G401 (cell line): ENCODE measurements around the gene SH3TC1. TPM values are rescaled to one million over a fixed set of nuclear protein-coding genes. Genes with fewer than 3 reads are reported as not detected.

ENCODE experiments used
- DNase-seq: peaks from one replicate; pipeline ENCODE4 v3.0.0-alpha.2; 2015; ENCODE audit warnings: low spot score
- in situ Hi-C: cut with HindIII; loops from 2 replicates; pipeline ENCODE4 v1.10.0; 2016; ENCODE audit warnings: low sequenced_read_pairs, mixed read lengths
- total RNA-seq: library from RNA; depleted of rRNA; stranded (reverse); fragments of >200 nt; shearing (Covaris generic); gene quantifications from 2 replicates; pipeline ENCODE4 v1.2.3, GENCODE V29; 2014; rRNA removed

Gene SH3TC1
- total RNA-seq, 1 experiment from 2014 or later, result not detected

DNA sequence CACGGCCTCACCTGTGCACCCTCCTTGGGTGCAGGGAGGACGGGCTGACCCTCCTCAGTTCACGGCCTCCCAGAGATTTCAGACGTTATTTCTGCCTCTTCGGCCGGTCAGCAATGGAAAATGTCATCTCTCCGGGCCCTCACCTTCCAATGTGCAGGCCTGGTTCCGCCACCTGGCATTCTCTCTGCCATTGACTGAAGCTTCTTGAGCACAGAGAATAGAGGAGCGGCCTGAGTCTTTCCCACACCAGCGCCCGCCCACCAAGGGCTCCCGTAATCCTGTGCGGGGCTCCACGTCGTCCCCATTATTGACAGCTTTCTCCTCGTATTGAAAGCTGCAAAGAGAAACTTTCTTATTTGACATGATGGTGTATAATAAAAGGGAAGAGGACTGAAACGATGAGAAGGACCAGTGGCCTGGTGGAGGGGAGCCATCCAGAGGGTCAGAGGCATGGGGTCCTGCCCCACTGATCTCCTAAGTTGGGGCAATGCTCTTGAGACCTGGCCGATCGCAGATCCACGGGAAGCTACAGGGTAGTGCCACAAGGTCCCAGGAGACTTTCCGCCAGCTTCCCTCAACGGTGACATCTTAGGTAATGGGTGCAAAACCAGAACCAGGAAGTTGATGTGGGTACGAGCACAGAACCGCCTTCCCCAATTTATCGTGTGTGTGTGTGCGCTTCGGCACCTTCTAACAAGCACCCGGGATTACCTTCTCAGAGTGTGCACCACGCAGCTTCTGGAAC lies 91.0 kb downstream of the SH3TC1 start:
- no peak for DNase-seq
- in situ Hi-C loops, result no loop called here

DNA sequence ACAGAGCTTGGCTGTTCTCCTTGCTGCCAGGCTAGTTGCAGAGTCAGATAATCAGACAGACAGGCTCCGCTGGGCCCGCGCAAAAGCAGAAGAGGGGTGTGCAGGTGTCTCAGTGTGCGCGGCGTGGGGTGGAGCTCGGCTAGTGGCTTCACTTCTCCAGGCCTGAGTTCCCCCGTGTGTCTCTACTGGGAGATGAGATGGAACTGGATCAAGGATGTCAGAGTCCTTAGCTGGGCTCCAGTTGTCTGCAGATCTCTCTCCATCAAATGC lies 91.5 kb downstream of the SH3TC1 start:
- DNase-seq, result no peak

More for the DNA sequence above, 91.5 kb downstream of the SH3TC1 start:
- in situ Hi-C loops, result no loop called here

Other genes with a start within 250 kb of the SH3TC1 start
- 0.37 and 1.3 TPM in 2 replicates for gene ABLIM2, start 40.5 kb upstream of the SH3TC1 start, total RNA-seq
- gene HTRA3, start 70.5 kb downstream of the SH3TC1 start, total RNA-seq, result 0.14 TPM in 1 of 2 replicates, not detected in the other
- 41.8 and 46.7 TPM in 2 replicates for gene ACOX3, start 241.4 kb downstream of the SH3TC1 start, total RNA-seq
- 15.9 and 24.9 TPM in 2 replicates for gene TRMT44, start 241.5 kb downstream of the SH3TC1 start, total RNA-seq